BJ (cell line): ENCODE results near the gene AP2S1. TPM values are rescaled to one million over a fixed set of nuclear protein-coding genes. Genes with fewer than 3 reads are reported as not detected.
"Not testable (repeated sequence)": the region's sequence is repeated elsewhere in the genome, so short reads cannot be mapped to it uniquely, and the experiment has no call there.

Source experiments
- CTCF ChIA-PET: fragments of 350-600 bp; formaldehyde crosslinking; extraction: SDS; loops from one replicate; lab custom pipeline; 2021; ENCODE audit warnings: antibody characterized with exemption, inconsistent platforms; lab: Yijun Ruan, JAX
- POLR2A ChIA-PET: fragments of 300-600 bp; sonication (Branson Sonifier 250); formaldehyde crosslinking; extraction: SDS; loops from one replicate; lab custom pipeline; 2021; ENCODE audit warnings: antibody characterized with exemption; lab: Charles Lee
- DNase-seq: peaks from one replicate; pipeline ENCODE4 v3.0.0-alpha.2; 2011; ENCODE audit warnings: low read depth
- H3K27me3 ChIP-seq: 2 replicates; pipeline ENCODE4 v1.6.0; 2011; ENCODE audit warnings: low read length; ENCODE audit not compliant: control insufficient read depth, insufficient read depth
- H3K36me3 ChIP-seq: 2 replicates; pipeline ENCODE4 v1.5.1; 2011; ENCODE audit warnings: low read length; ENCODE audit not compliant: control insufficient read depth, insufficient read depth
- H3K4me3 ChIP-seq: 2 replicates; pipeline ENCODE4 v1.5.1; 2011; ENCODE audit warnings: low read depth, mild to moderate bottlenecking, control low read depth, low read length
- CTCF ChIP-seq: IDR thresholded peaks from 2 replicates; pipeline ENCODE4 v1.5.1; 2011; ENCODE audit warnings: low read depth, mild to moderate bottlenecking, control low read depth, inconsistent platforms, low read length, moderate library complexity; ENCODE audit not compliant: insufficient read depth
- polyA plus RNA-seq: library from polyadenylated mRNA; depleted of rRNA; stranded (reverse); fragments of >200 nt; gene quantifications from 2 replicates; pipeline ENCODE4 v1.2.3, GENCODE V29; 2011

The AP2S1 gene
- polyA plus RNA-seq, 1 experiment: 181 TPM

DNA sequence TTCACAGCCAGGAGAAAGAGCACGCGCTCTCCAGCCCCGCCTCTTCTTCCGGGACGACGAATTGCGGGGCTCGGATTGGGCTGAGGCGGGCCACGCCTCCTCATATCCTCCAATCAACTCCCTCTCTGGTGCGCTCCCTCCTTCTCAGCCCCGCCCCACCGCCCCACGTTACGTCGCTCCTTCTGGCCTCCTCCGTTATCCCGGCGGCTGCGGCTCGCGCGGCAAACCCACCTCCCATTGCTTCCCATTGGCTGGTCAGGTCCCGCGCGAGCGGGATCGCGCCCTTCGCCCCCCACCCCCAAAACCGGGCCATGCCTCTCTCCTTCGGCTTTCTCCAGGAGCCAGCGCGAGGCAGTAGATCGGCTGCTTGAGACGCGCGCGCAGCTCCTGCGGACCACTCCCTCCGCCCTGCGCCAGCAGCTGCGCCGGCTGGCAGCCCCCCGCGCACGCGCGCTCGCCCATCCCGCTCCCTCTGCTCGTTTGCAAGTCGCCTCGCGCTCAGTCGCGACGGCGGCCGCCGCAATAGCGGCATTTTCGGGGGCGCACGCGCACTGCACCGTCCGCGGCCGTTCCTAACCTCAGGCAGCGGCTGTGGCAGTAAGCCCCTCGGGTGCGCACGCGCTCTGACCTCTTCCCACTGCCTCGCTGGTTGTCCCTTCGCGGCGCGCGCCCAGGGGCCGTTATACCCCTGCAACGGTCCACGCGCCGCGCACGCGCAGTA lies 9.6 kb upstream of the AP2S1 start:
- H3K36me3 ChIP-seq: no peaks in the 10 kb centered on the region; the same call in 1 of the 2 replicates
- H3K27me3 ChIP-seq: no peaks in the 10 kb centered on the region
- no peak for TF ChIP-seq CTCF
- ChIA-PET CTCF (interaction anchor here (1.0 to 8.9 kb wide), 2 partner anchors 30 to 133 kb away, joined by 3 to 108 read pairs; no protein-coding TSS in a partner anchor), POLR2A (interaction anchor here (0.6 to 0.7 kb wide), 3 partner anchors 34 to 288 kb away, joined by 3 to 5 read pairs (median 4); no protein-coding TSS in a partner anchor)
- DNase-seq: peak; percentile 91
- H3K4me3 ChIP-seq: peak overlapping the region; percentile 86

DNA sequence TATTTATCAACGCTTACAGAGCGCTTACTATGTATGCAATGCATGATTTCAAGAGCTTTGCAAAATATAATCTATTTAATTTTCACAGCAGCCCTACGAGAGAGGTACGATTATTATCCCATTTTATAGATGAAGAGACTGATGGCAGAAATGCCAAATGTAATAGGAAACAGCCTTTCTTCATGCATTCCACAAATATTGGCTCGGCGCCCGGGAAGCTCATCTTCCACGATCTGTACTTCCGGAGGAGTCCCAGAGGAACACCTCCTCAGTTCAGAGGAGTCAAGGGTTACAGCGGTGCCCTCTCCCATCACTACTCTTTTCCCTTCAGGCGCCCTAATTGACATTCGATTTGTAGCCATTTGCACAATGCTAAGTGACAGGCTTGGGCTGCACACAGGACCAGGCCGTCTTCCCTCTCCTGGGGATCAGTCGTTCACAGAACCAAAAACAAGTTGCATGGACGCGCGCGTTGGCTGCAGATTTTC lies 9.0 kb upstream of the AP2S1 start:
- DNase-seq: no peak
- Histone ChIP-seq H3K4me3 (peak overlapping the region; percentile 37), H3K27me3 (no peaks in the 10 kb centered on the region), H3K36me3 (no peaks in the 10 kb centered on the region; the same call in 1 of the 2 replicates)
- POLR2A ChIA-PET: no interaction called here
- TF ChIP-seq CTCF: no peak
- CTCF ChIA-PET: interaction anchor here (0.7 to 8.9 kb wide), 3 partner anchors 31 to 272 kb away, joined by 3 to 108 read pairs (median 3); no protein-coding TSS in a partner anchor

DNA sequence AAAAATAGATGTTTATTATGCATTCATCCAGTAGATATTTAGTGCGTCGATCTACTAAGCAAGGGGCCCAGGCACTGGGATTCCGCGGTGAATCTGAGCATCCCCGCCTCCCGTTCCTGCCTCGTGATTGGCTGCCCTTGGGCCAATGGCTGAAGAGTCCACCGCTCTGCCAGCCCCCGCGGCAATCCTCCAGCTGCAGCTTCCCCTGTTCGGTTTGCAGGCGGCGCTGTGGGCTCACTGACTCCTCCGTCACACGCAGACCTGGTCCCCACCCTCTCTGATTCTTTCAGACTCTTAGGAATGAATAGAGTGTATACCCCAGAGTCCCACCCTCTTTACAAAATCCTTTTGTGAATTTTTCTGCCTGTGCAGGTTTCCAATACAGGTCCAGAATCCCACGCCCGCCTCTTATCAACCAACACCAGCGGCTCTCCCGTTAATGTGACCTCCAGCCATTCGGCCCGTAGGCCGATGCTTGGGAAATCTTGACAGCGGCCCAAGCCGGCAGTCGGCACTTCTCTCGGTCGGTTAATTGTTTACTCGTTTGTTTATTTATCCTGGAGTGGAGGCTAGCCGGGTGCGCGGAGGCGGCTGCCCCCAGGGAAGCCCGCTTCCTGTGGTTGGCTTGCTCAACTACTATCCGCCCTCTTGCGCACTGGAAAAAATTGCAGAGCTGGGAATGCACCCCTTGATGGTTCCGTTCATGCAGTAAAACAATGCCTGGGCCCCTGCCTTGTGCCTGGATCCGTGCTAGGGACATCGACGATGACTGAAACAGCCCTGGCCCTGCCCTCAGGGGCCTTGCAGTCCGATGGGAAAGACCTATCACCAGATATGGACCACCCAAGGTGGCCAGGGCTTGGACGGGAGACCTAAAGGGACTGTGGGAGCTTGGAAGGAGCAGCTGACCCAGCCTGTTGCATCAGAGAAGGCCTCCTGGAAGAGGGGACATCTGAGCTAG lies 5.7 kb upstream of the AP2S1 start:
- CTCF ChIA-PET: interaction anchor here (0.7 to 8.9 kb wide), 18 partner anchors 27 to 287 kb away, joined by 3 to 108 read pairs (median 4); no protein-coding TSS in a partner anchor
- no peaks in the 10 kb centered on the region for H3K36me3 ChIP-seq
- H3K4me3 ChIP-seq: peak overlapping the region; percentile 33
- peak; percentile 91 for TF ChIP-seq CTCF
- DNase-seq: peak; percentile 72
- POLR2A ChIA-PET: interaction anchor here (0.6 kb wide), 1 partner anchor 326 kb away, joined by 4 read pairs; no protein-coding TSS in a partner anchor
- no peaks in the 10 kb centered on the region for H3K27me3 ChIP-seq

GRCh38 chr19:46854698-46855097 lies 4.1 kb upstream of the AP2S1 start:
- POLR2A ChIA-PET: interaction anchor here (0.7 kb wide), 1 partner anchor 68 kb away, joined by 3 read pairs; no protein-coding TSS in a partner anchor
- DNase-seq, H3K4me3 ChIP-seq, H3K27me3 ChIP-seq, H3K36me3 ChIP-seq: not testable (repeated sequence)
- CTCF ChIA-PET: interaction anchor here (0.6 to 1.6 kb wide), 4 partner anchors 14 to 137 kb away, joined by 3 to 6 read pairs (median 4); no protein-coding TSS in a partner anchor

- ChIA-PET CTCF (no interaction called here), POLR2A (no interaction called here)
- Histone ChIP-seq H3K4me3 (no peak overlapping the region), H3K36me3 (no peaks in the 10 kb centered on the region), H3K27me3 (no peaks in the 10 kb centered on the region)
- no peak for TF ChIP-seq CTCF
- DNase-seq: no peak
Measured at GRCh38 chr19:46852830-46853229, 2.2 kb upstream of the AP2S1 start.
